WTC11 (cell line): Measurements from ENCODE around the gene MOV10. TPM values are rescaled to one million over a fixed set of nuclear protein-coding genes. Genes with fewer than 3 reads are reported as not detected.
"Not testable (repeated sequence)": the region's sequence is repeated elsewhere in the genome, so short reads cannot be mapped to it uniquely, and the experiment has no call there.

ENCODE experiments used
- ATAC-seq: fragments of 200-7000 bp; cut with Tn5 transposase; 2 replicates; pipeline ENCODE4 v1.10.0; 2021; ENCODE audit warnings: mild to moderate bottlenecking, moderate library complexity
- CTCF ChIA-PET: fragments of 300-600 bp; sonication (Branson Sonifier 250); formaldehyde crosslinking; loops from one replicate; lab custom pipeline; 2021; ENCODE audit warnings: antibody characterized with exemption; lab: Charles Lee
- POLR2A ChIA-PET: fragments of 350-600 bp; sonication (Branson Sonifier 250); formaldehyde crosslinking; loops from one replicate; lab custom pipeline; 2021; ENCODE audit warnings: antibody characterized with exemption; lab: Charles Lee
- DNase-seq: peaks from one replicate; pipeline ENCODE4 v3.0.0; 2021; ENCODE audit warnings: low spot score
- H3K27ac Mint-ChIP-seq: 2 replicates; pipeline ENCODE4 v1.8.0; 2021; ENCODE audit warnings: mixed read lengths
- H3K27me3 Mint-ChIP-seq: 2 replicates; pipeline ENCODE4 v1.8.0; 2021; ENCODE audit warnings: low read depth, mild to moderate bottlenecking, moderate library complexity, mixed read lengths
- H3K36me3 Mint-ChIP-seq: 2 replicates; pipeline ENCODE4 v1.8.0; 2021; ENCODE audit warnings: mixed read lengths
- H3K4me1 Mint-ChIP-seq: 2 replicates; pipeline ENCODE4 v1.8.0; 2022; ENCODE audit warnings: mixed read lengths
- H3K4me3 Mint-ChIP-seq: 2 replicates; pipeline ENCODE4 v1.8.0; 2021; ENCODE audit warnings: mild to moderate bottlenecking, moderate library complexity, mixed read lengths
- H3K9me3 Mint-ChIP-seq: 2 replicates; pipeline ENCODE4 v1.8.0; 2021; ENCODE audit warnings: mixed read lengths
- ATF1 ChIP-seq: sonication (generic); formaldehyde crosslinking; IDR thresholded peaks from 2 replicates; pipeline ENCODE4 v1.8.1; 2023; ENCODE audit warnings: mild to moderate bottlenecking, moderate library complexity, missing genetic modification reagents
- CREB1 ChIP-seq: sonication (generic); formaldehyde crosslinking; IDR thresholded peaks from 2 replicates; pipeline ENCODE4 v1.8.0; 2023; ENCODE audit warnings: mild to moderate bottlenecking, missing genetic modification reagents
- ELF4 ChIP-seq: sonication (generic); formaldehyde crosslinking; IDR thresholded peaks from 2 replicates; pipeline ENCODE4 v1.8.1; 2022; ENCODE audit warnings: low read depth, mild to moderate bottlenecking, moderate library complexity, missing genetic modification reagents
- EMX1 ChIP-seq: fragments of 250-450 bp; sonication (Bioruptor Pico); IDR thresholded peaks from 2 replicates; pipeline ENCODE4 v1.8.0; 2021; ENCODE audit warnings: mild to moderate bottlenecking
- FOXP1 ChIP-seq: sonication (generic); formaldehyde crosslinking; IDR thresholded peaks from 2 replicates; pipeline ENCODE4 v1.8.0; 2022; ENCODE audit warnings: missing genetic modification reagents, mild to moderate bottlenecking, moderate library complexity, borderline replicate concordance
- GABPB1 ChIP-seq: sonication (generic); formaldehyde crosslinking; IDR thresholded peaks from 2 replicates; pipeline ENCODE4 v1.8.1; 2023; ENCODE audit warnings: mild to moderate bottlenecking, missing genetic modification reagents
- SOX15 ChIP-seq: fragments of 250-450 bp; sonication (Bioruptor Pico); IDR thresholded peaks from 2 replicates; pipeline ENCODE4 v1.9.0; 2021; ENCODE audit warnings: mild to moderate bottlenecking
- TCF7 ChIP-seq: sonication (generic); formaldehyde crosslinking; IDR thresholded peaks from 2 replicates; pipeline ENCODE4 v1.8.0; 2022; ENCODE audit warnings: mild to moderate bottlenecking, low read depth, missing genetic modification reagents, moderate library complexity
- TP53 ChIP-seq: sonication (generic); formaldehyde crosslinking; IDR thresholded peaks from 2 replicates; pipeline ENCODE4 v1.8.1; 2023; ENCODE audit warnings: mild to moderate bottlenecking, missing genetic modification reagents
- ZNF138 ChIP-seq: sonication (generic); formaldehyde crosslinking; conservative IDR thresholded peaks from 2 replicates; pipeline ENCODE4 v1.8.1; 2022; ENCODE audit warnings: mild to moderate bottlenecking, moderate library complexity, missing genetic modification reagents
- ZNF423 ChIP-seq: fragments of 250-450 bp; sonication (Bioruptor Pico); IDR thresholded peaks from 2 replicates; pipeline ENCODE4 v2.1.2; 2022; ENCODE audit warnings: mild to moderate bottlenecking, moderate library complexity
- total RNA-seq: library from RNA; stranded (reverse); gene quantifications from 3 replicates; pipeline ENCODE4 v1.2.3, GENCODE V29; 2021
- TF ChIP-seq, protein P1 (sequence below): sonication (generic); formaldehyde crosslinking; IDR thresholded peaks from 2 replicates; pipeline ENCODE4 v1.8.1; 2023; ENCODE audit warnings: mild to moderate bottlenecking, missing genetic modification reagents, moderate library complexity
- TF ChIP-seq, protein P2 (sequence below): fragments of 250-450 bp; sonication (Bioruptor Pico); conservative IDR thresholded peaks from 2 replicates; pipeline ENCODE4 v1.9.0; 2021; ENCODE audit warnings: mild to moderate bottlenecking
- TF ChIP-seq, protein P3 (sequence below): sonication (generic); formaldehyde crosslinking; IDR thresholded peaks from 2 replicates; pipeline ENCODE4 v1.8.1; 2023; ENCODE audit warnings: mild to moderate bottlenecking, missing genetic modification reagents
- TF ChIP-seq, protein P4 (sequence below): sonication (generic); formaldehyde crosslinking; IDR thresholded peaks from 2 replicates; pipeline ENCODE4 v1.8.1; 2022; ENCODE audit warnings: mild to moderate bottlenecking, missing genetic modification reagents, moderate library complexity, borderline replicate concordance
- TF ChIP-seq, protein P5 (sequence below): sonication (generic); formaldehyde crosslinking; IDR thresholded peaks from 2 replicates; pipeline ENCODE4 v1.8.1; 2023; ENCODE audit warnings: mild to moderate bottlenecking, missing genetic modification reagents, borderline replicate concordance
- TF ChIP-seq, protein P6 (sequence below): fragments of 250-450 bp; sonication (Bioruptor Pico); IDR thresholded peaks from 2 replicates; pipeline ENCODE4 v1.9.0; 2021; ENCODE audit warnings: mild to moderate bottlenecking, borderline replicate concordance

MOV10 gene
- total RNA-seq, 1 experiment from 2014 or later: 80.7 TPM

DNA sequence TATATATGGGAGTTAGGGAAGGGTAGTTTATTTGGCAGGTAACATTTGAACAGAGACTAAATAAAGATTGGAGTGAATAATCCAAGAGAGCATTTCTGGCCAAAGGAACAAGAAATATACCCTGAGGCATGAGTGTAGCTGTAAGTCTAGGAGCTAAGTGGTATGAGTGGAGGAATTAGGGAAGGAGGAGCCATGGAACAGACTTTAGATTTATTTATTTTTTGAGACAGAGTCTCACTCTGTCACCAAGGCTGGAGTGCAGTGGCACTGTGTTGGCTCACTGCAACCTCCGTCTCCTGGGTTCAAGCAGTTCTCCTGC lies 36.4 kb upstream of the MOV10 start:
- Mint-ChIP-seq H3K4me3 (no peak overlapping the region), H3K36me3 (peaks cover 10% of the 10 kb centered on the region), H3K27me3 (no peaks in the 10 kb centered on the region), H3K27ac (peak overlapping the region; percentile 78), H3K4me1 (peaks cover 6% of the 10 kb centered on the region), H3K9me3 (peaks cover 10% of the 10 kb centered on the region)
- ChIA-PET POLR2A (no interaction called here), CTCF (no interaction called here)
- no peak for ATAC-seq
- no peak for DNase-seq
- TF ChIP-seq, protein P1, sequence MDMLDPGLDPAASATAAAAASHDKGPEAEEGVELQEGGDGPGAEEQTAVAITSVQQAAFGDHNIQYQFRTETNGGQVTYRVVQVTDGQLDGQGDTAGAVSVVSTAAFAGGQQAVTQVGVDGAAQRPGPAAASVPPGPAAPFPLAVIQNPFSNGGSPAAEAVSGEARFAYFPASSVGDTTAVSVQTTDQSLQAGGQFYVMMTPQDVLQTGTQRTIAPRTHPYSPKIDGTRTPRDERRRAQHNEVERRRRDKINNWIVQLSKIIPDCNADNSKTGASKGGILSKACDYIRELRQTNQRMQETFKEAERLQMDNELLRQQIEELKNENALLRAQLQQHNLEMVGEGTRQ: no peak
- TF ChIP-seq, protein P2, sequence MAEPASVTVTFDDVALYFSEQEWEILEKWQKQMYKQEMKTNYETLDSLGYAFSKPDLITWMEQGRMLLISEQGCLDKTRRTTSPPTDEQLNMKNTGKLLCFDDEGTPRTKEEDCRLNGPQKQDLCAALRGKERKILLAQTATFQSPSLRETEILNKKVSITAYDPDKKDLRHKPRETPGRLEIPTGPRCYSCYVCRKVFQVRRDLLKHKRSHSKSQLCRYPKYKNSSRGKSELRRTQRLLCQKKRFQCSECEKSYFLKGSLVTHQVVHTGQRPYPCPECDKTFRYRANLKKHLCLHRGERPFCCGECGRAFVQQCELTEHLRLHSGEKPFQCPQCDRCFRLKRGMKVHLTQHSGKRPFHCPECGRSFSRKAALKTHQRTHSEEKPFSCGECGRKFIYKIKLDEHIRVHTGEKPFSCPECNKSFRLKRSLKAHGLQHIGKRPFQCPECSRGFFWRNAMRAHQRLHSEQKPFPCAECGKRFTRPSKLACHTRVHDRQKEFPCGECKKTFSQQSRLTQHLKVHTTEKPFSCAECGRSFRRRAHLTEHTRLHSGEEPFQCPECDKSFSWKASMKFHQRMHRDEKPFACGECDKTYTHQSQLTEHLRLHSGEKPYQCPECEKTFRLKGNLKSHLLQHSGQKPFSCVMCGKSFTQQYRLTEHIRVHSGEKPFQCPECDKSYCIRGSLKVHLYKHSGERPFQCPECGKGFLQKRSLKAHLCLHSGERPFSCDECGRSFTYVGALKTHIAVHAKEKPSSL (CRISPR knock-in tag): no peak
- TF ChIP-seq, protein P3, sequence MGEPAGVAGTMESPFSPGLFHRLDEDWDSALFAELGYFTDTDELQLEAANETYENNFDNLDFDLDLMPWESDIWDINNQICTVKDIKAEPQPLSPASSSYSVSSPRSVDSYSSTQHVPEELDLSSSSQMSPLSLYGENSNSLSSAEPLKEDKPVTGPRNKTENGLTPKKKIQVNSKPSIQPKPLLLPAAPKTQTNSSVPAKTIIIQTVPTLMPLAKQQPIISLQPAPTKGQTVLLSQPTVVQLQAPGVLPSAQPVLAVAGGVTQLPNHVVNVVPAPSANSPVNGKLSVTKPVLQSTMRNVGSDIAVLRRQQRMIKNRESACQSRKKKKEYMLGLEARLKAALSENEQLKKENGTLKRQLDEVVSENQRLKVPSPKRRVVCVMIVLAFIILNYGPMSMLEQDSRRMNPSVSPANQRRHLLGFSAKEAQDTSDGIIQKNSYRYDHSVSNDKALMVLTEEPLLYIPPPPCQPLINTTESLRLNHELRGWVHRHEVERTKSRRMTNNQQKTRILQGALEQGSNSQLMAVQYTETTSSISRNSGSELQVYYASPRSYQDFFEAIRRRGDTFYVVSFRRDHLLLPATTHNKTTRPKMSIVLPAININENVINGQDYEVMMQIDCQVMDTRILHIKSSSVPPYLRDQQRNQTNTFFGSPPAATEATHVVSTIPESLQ (CRISPR knock-in tag): no peak
- no peak for TF ChIP-seq GABPB1
- no peak for TF ChIP-seq ATF1 (CRISPR knock-in tag)
- no peak for TF ChIP-seq ZNF138
- no peak for TF ChIP-seq SOX15 (CRISPR knock-in tag)
- no peak for TF ChIP-seq FOXP1 (CRISPR knock-in tag)
- no peak for TF ChIP-seq CREB1 (CRISPR knock-in tag)
- TF ChIP-seq TCF7 (CRISPR knock-in tag): no peak

DNA sequence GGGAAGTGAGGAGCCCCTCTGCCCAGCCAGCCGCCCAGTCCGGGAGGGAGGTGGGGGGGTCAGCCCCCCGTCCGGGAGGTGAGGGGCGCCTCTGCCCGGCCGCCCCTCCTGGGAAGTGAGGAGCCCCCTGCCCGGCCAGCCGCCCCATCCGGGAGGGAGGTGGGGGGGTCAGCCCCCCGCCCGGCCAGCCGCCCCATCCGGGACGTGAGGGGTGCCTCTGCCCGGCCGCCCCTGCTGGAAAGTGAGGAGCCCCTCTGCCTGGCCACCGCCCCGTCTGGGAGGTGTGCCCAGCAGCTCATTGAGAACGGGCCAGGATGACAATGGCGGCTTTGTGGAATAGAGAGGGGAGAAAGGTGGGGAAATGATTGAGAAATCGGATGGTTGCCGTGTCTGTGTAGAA lies 34.0 kb upstream of the MOV10 start:
- H3K4me3 Mint-ChIP-seq, DNase-seq, H3K27me3 Mint-ChIP-seq, CTCF ChIA-PET, H3K4me1 Mint-ChIP-seq, H3K27ac Mint-ChIP-seq, POLR2A ChIA-PET, ATAC-seq: not testable (repeated sequence)
- peaks cover 10% of the 10 kb centered on the region for H3K9me3 Mint-ChIP-seq
- peaks cover 15% of the 10 kb centered on the region for H3K36me3 Mint-ChIP-seq

DNA sequence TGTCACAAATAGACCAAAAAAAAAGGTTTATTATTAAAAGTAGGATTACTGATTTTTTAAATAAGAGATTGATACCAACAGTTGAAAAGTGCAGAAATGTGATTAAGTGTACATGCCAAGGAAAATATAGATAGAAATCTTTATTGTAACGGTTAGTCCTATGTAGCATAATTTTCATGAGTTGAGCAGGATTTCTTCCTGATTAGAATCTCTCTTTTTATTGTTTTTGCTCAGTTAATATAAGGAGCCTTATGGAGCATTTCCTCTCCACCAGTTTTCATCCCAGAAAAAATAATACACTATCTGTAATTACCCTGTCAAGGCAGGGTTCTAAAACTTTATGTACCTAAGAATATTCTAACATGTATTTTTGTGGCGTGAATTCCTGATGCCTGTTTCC lies 31.4 kb upstream of the MOV10 start:
- Mint-ChIP-seq H3K4me1 (no peaks in the 10 kb centered on the region), H3K9me3 (peaks cover 7% of the 10 kb centered on the region), H3K36me3 (peaks cover 21% of the 10 kb centered on the region), H3K27me3 (no peaks in the 10 kb centered on the region), H3K4me3 (no peak overlapping the region), H3K27ac (no peak overlapping the region)
- no peak for ATAC-seq
- DNase-seq: no peak
- CTCF ChIA-PET: no interaction called here
- POLR2A ChIA-PET: no interaction called here
- no peak for TF ChIP-seq ELF4 (CRISPR knock-in tag)
- no peak for TF ChIP-seq TP53 (CRISPR knock-in tag)
- TF ChIP-seq ZNF138: no peak
- TF ChIP-seq GABPB1: no peak
- TF ChIP-seq, protein P1: no peak
- TF ChIP-seq ZNF423 (CRISPR knock-in tag): no peak
- no peak for TF ChIP-seq CREB1 (CRISPR knock-in tag)
- TF ChIP-seq, protein P4, sequence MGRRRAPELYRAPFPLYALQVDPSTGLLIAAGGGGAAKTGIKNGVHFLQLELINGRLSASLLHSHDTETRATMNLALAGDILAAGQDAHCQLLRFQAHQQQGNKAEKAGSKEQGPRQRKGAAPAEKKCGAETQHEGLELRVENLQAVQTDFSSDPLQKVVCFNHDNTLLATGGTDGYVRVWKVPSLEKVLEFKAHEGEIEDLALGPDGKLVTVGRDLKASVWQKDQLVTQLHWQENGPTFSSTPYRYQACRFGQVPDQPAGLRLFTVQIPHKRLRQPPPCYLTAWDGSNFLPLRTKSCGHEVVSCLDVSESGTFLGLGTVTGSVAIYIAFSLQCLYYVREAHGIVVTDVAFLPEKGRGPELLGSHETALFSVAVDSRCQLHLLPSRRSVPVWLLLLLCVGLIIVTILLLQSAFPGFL (CRISPR knock-in tag): no peak
- TF ChIP-seq, protein P5, sequence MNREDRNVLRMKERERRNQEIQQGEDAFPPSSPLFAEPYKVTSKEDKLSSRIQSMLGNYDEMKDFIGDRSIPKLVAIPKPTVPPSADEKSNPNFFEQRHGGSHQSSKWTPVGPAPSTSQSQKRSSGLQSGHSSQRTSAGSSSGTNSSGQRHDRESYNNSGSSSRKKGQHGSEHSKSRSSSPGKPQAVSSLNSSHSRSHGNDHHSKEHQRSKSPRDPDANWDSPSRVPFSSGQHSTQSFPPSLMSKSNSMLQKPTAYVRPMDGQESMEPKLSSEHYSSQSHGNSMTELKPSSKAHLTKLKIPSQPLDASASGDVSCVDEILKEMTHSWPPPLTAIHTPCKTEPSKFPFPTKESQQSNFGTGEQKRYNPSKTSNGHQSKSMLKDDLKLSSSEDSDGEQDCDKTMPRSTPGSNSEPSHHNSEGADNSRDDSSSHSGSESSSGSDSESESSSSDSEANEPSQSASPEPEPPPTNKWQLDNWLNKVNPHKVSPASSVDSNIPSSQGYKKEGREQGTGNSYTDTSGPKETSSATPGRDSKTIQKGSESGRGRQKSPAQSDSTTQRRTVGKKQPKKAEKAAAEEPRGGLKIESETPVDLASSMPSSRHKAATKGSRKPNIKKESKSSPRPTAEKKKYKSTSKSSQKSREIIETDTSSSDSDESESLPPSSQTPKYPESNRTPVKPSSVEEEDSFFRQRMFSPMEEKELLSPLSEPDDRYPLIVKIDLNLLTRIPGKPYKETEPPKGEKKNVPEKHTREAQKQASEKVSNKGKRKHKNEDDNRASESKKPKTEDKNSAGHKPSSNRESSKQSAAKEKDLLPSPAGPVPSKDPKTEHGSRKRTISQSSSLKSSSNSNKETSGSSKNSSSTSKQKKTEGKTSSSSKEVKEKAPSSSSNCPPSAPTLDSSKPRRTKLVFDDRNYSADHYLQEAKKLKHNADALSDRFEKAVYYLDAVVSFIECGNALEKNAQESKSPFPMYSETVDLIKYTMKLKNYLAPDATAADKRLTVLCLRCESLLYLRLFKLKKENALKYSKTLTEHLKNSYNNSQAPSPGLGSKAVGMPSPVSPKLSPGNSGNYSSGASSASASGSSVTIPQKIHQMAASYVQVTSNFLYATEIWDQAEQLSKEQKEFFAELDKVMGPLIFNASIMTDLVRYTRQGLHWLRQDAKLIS: no peak
- TF ChIP-seq, protein P6, sequence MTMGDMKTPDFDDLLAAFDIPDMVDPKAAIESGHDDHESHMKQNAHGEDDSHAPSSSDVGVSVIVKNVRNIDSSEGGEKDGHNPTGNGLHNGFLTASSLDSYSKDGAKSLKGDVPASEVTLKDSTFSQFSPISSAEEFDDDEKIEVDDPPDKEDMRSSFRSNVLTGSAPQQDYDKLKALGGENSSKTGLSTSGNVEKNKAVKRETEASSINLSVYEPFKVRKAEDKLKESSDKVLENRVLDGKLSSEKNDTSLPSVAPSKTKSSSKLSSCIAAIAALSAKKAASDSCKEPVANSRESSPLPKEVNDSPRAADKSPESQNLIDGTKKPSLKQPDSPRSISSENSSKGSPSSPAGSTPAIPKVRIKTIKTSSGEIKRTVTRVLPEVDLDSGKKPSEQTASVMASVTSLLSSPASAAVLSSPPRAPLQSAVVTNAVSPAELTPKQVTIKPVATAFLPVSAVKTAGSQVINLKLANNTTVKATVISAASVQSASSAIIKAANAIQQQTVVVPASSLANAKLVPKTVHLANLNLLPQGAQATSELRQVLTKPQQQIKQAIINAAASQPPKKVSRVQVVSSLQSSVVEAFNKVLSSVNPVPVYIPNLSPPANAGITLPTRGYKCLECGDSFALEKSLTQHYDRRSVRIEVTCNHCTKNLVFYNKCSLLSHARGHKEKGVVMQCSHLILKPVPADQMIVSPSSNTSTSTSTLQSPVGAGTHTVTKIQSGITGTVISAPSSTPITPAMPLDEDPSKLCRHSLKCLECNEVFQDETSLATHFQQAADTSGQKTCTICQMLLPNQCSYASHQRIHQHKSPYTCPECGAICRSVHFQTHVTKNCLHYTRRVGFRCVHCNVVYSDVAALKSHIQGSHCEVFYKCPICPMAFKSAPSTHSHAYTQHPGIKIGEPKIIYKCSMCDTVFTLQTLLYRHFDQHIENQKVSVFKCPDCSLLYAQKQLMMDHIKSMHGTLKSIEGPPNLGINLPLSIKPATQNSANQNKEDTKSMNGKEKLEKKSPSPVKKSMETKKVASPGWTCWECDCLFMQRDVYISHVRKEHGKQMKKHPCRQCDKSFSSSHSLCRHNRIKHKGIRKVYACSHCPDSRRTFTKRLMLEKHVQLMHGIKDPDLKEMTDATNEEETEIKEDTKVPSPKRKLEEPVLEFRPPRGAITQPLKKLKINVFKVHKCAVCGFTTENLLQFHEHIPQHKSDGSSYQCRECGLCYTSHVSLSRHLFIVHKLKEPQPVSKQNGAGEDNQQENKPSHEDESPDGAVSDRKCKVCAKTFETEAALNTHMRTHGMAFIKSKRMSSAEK (CRISPR knock-in tag): no peak
- no peak for TF ChIP-seq EMX1 (CRISPR knock-in tag)
